ENCODE data around the gene MACROD2.

DNA sequence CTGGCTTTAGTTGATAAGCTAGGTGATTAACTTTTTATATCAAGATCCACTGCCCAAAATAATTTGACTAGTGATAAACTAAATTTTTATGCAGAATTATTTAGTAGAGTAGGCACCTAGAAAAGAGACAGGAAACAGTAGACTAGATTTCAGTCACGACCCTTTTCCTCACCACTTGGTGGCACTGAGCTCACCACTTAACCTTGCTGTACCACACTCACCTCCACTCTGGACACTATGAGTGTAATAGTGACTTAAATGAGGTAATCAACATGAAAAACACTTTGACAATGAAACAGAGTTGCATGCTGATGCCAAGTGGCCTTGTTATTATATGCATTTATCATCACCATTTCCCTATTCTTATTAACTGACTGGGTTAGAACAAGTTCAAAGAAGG, 1847.6 kb downstream of the MACROD2 start:
- TF ChIP-seq, protein P1, sequence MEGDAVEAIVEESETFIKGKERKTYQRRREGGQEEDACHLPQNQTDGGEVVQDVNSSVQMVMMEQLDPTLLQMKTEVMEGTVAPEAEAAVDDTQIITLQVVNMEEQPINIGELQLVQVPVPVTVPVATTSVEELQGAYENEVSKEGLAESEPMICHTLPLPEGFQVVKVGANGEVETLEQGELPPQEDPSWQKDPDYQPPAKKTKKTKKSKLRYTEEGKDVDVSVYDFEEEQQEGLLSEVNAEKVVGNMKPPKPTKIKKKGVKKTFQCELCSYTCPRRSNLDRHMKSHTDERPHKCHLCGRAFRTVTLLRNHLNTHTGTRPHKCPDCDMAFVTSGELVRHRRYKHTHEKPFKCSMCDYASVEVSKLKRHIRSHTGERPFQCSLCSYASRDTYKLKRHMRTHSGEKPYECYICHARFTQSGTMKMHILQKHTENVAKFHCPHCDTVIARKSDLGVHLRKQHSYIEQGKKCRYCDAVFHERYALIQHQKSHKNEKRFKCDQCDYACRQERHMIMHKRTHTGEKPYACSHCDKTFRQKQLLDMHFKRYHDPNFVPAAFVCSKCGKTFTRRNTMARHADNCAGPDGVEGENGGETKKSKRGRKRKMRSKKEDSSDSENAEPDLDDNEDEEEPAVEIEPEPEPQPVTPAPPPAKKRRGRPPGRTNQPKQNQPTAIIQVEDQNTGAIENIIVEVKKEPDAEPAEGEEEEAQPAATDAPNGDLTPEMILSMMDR (IDR thresholded peaks at IDR 0.05) = no peak
- no peak for TF ChIP-seq POLR2A (IDR thresholded peaks at IDR 0.05)
- no peak for TF ChIP-seq EP300 (IDR thresholded peaks at IDR 0.05)

Measured in tibial nerve (tissue), 4 donors.